ENCODE data around the gene BCR. TPM values are rescaled to one million over a fixed set of nuclear protein-coding genes. Genes with fewer than 3 reads are reported as not detected.
"Not testable (repeated sequence)": the region's sequence is repeated elsewhere in the genome, so short reads cannot be mapped to it uniquely, and the experiment has no call there.

BCR gene
- total and polyA plus RNA-seq, 2 of the 13 experiments (the other 11 are each of a cell fraction or from before 2014, with no cell fraction given) = 19.9 to 33.6 TPM

DNA sequence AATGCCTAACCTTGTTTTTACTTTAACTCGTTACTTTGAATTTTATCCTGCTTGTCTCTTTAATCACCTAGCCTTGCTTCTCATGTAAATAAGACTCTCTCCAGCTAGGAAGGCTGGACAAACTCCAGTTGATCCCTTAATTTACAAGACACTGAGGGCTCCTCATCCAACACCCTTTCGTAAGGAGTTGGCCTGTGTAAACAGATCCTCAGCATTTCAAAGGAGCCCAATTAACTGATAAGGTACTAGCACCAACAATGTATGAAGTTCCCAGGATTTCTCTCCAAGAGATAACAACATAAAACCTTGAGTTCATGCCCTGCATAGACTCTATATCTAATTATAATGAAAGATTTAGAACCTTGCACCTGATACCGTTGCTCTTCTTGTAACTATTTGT lies 186.9 kb downstream of the BCR start:
- BruUV-seq (replicated peaks); in situ Hi-C loops (cut with HindIII; ENCODE audit: extremely low pct_ligation_motif_present, low pct_unique_long_range_greater_than_20kb); CTCF ChIA-PET (ENCODE audit: low intra/inter-chr PET ratio, low total read pairs); H4K20me1 ChIP-seq (ENCODE audit: insufficient read depth, low read length); intact Hi-C loops (cut with micrococcal nuclease; ENCODE audit: unreplicated experiment); H3K36me3 ChIP-seq (replicated peaks in 1 of 2; ENCODE audit: control insufficient read depth in 1 of 2, insufficient read depth in 2 of 2, low read length in 2 of 2); H3K4me3 ChIP-seq (replicated peaks in 1 of 3; ENCODE audit: insufficient read depth in 1 of 3, low read depth in 2 of 3, low read length in 3 of 3); H2AFZ ChIP-seq (ENCODE audit: low read length); H3K79me2 ChIP-seq (ENCODE audit: insufficient read depth, low read length); ATAC-seq; H3K27ac ChIP-seq (ENCODE audit: extremely low read length, insufficient read depth, low read length); H3K27me3 ChIP-seq (ENCODE audit: control insufficient read depth in 1 of 2, insufficient read depth in 2 of 2, low read length in 2 of 2); FAIRE-seq; H3K4me1 ChIP-seq (ENCODE audit: insufficient read depth, low read length); H3K9ac ChIP-seq (ENCODE audit: insufficient read depth, low read depth, low read length); H3K9me3 ChIP-seq (ENCODE audit: low read length); H3K4me2 ChIP-seq (ENCODE audit: low read depth, low read length); DNase-seq (ENCODE audit: low spot score); POLR2A ChIA-PET: not testable (repeated sequence)
- WGBS (ENCODE audit: low lambda C conversion rate) = 5% methylated on average over 3 of the region's 3 CpGs

Small RNA genes lying within 50 kb of the gene (small RNA-seq; reads per million reads assigned to genes)
- 0 reads per million in 3 experiments for gene BCRP8 (ENCODE audit: insufficient read depth in 2 of 3, insufficient read length in 3 of 3, low read depth in 2 of 3, low replicate concordance in 1 of 3)
- 0 reads per million in 3 experiments for gene RF00017 (ENCODE audit: insufficient read depth in 2 of 3, insufficient read length in 3 of 3, low read depth in 2 of 3, low replicate concordance in 1 of 3)
- gene RF00066 (ENCODE audit: insufficient read depth in 2 of 3, insufficient read length in 3 of 3, low read depth in 2 of 3, low replicate concordance in 1 of 3) = 0 reads per million in 3 experiments
- gene RN7SL263P (ENCODE audit: insufficient read depth in 2 of 3, insufficient read length in 3 of 3, low read depth in 2 of 3, low replicate concordance in 1 of 3) = 0 reads per million in 3 experiments

Other genes starting within 250 kb of the BCR start
- 22.3 and 22.8 TPM in 2 replicates for gene GNAZ, start 110.0 kb upstream of the BCR start, total RNA-seq (2016; rRNA removed; fragmentation: Illumina TruSeq; extraction: Trizol)
- 11.4 and 16.2 TPM in 2 replicates for gene GNAZ, start 110.0 kb upstream of the BCR start, polyA plus RNA-seq (2011; rRNA removed)
- 1.1 and 1.3 TPM in 2 replicates for gene RSPH14, start 38.5 kb upstream of the BCR start, total RNA-seq (2016; rRNA removed; fragmentation: Illumina TruSeq; extraction: Trizol)
- gene RSPH14, start 38.5 kb upstream of the BCR start, polyA plus RNA-seq (2011; rRNA removed) = 0.86 and 1.2 TPM in 2 replicates
- gene RAB36, start 35.0 kb upstream of the BCR start, total RNA-seq (2016; rRNA removed; fragmentation: Illumina TruSeq; extraction: Trizol) = 0.20 and 0.24 TPM in 2 replicates
- 0.86 and 1.0 TPM in 2 replicates for gene RAB36, start 35.0 kb upstream of the BCR start, polyA plus RNA-seq (2011; rRNA removed)